ENCODE data around the gene WDCP.
"Not testable (repeated sequence)": the region's sequence is repeated elsewhere in the genome, so short reads cannot be mapped to it uniquely, and the experiment has no call there.

WDCP gene

GRCh38 chr2:24046930-24047702 is at the start of gene WDCP:
TSS of gene WDCP (minus strand) at chr2:24047391. CDS start at chr2:24039494, 7,897 bp downstream.
- DNase-seq, result peak; percentile 95 to 99

- DNase-seq, result not testable (repeated sequence)
Observed at GRCh38 chr2:24095171-24095677, 48.0 kb upstream of the WDCP start.

- DNase-seq, result not testable (repeated sequence)
Observed at GRCh38 chr2:24093270-24093669, 46.1 kb upstream of the WDCP start.

- no peak for DNase-seq
Observed at GRCh38 chr2:24088821-24089359, 41.7 kb upstream of the WDCP start.

- DNase-seq, result no peak
Observed at GRCh38 chr2:24087032-24087431, 39.8 kb upstream of the WDCP start.

GRCh38 chr2:24086241-24086640 is 39.0 kb upstream of the WDCP start:
- no peak for DNase-seq

GRCh38 chr2:24085200-24085489 is 38.0 kb upstream of the WDCP start:
- DNase-seq, result no peak

GRCh38 chr2:24084386-24085199 is 37.4 kb upstream of the WDCP start, which contains the start of gene TP53I3:
TSS of gene TP53I3 (minus strand) at chr2:24084834. CDS start at chr2:24084326, 508 bp downstream.
- DNase-seq, result peak; percentile 69 to 83

- no peak for DNase-seq
Observed at GRCh38 chr2:24083567-24084385, 36.6 kb upstream of the WDCP start.

- no peak for DNase-seq
Observed at GRCh38 chr2:24082787-24083566, 35.8 kb upstream of the WDCP start.

GRCh38 chr2:24080701-24081100 is 33.5 kb upstream of the WDCP start:
- no peak for DNase-seq

GRCh38 chr2:24077879-24078278 is 30.7 kb upstream of the WDCP start:
- no peak for DNase-seq

- no peak for DNase-seq
Observed at GRCh38 chr2:24077535-24077877, 30.3 kb upstream of the WDCP start.

- DNase-seq, result peak in 1 of 2 donors; percentile 32
Observed at GRCh38 chr2:24076849-24077534, 29.8 kb upstream of the WDCP start.

- DNase-seq, result peak; percentile 93 to 94
Observed at GRCh38 chr2:24075915-24076848, 29.0 kb upstream of the WDCP start, which contains the start of gene SF3B6. TSS of gene SF3B6 (minus strand) at chr2:24076326. CDS start at chr2:24076229, 97 bp downstream.

- no peak for DNase-seq
Observed at GRCh38 chr2:24075259-24075658, 28.1 kb upstream of the WDCP start.

GRCh38 chr2:24073816-24074215 is 26.6 kb upstream of the WDCP start:
- DNase-seq, result no peak

GRCh38 chr2:24072259-24072658 is 25.1 kb upstream of the WDCP start:
- no peak for DNase-seq

- DNase-seq, result no peak
Observed at GRCh38 chr2:24065341-24065740, 18.1 kb upstream of the WDCP start.

Data from hippocampal formation (tissue), 2 donors.